ENCODE data around the gene MAD1L1.

DNA sequence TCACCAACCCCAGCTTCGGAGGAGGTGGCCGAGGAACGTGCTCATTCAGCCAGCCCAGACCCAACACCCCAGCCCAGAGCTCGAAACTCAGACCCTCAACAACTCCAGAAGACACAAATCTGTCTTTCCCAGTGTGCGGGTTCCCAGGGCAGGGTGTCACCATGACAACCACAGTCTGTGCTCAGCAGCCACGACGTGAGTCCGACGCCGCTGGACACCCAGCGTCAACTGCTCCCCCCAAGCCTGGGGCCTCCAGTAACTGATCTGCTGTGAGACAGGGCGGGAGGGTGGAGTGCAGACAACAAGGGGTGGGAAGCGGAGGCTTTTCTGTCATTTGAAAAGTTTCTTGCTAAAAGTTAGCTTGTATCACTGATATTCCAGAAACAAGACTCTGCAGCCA is 167.2 kb downstream of the MAD1L1 start:
- TF ChIP-seq, protein P1, sequence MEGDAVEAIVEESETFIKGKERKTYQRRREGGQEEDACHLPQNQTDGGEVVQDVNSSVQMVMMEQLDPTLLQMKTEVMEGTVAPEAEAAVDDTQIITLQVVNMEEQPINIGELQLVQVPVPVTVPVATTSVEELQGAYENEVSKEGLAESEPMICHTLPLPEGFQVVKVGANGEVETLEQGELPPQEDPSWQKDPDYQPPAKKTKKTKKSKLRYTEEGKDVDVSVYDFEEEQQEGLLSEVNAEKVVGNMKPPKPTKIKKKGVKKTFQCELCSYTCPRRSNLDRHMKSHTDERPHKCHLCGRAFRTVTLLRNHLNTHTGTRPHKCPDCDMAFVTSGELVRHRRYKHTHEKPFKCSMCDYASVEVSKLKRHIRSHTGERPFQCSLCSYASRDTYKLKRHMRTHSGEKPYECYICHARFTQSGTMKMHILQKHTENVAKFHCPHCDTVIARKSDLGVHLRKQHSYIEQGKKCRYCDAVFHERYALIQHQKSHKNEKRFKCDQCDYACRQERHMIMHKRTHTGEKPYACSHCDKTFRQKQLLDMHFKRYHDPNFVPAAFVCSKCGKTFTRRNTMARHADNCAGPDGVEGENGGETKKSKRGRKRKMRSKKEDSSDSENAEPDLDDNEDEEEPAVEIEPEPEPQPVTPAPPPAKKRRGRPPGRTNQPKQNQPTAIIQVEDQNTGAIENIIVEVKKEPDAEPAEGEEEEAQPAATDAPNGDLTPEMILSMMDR (conservative IDR thresholded peaks at IDR 0.05; ENCODE audit: low read length): no peak
- no peak for TF ChIP-seq EZH2phosphoT487 (IDR thresholded peaks at IDR 0.05; ENCODE audit: borderline replicate concordance, low read depth, low read length)

All from OCI-LY7 (cell line).